Muscle of arm (tissue), 12 donors: ENCODE results near the gene THBD. TPM values are rescaled to one million over a fixed set of nuclear protein-coding genes. Genes with fewer than 3 reads are reported as not detected.

Experiments
- DNase-seq: peaks from one replicate; pipeline ENCODE4 v3.0.0-alpha.2; 2013
- polyA plus RNA-seq, 12 donors: library from polyadenylated mRNA; unstranded; fragments of 120-200 nt; gene quantifications; one replicate each; pipeline ENCODE4 v1.2.1, GENCODE V29; 2013; ENCODE audit not compliant: insufficient read length in 12 of 12

Gene THBD
- polyA plus RNA-seq, 12 donors: 4.2 to 14.1 (median 8.3) TPM; not detected in 1

- DNase-seq: no peak
Measured at GRCh38 chr20:23065266-23066201, 16.1 kb upstream of the THBD start.

GRCh38 chr20:23063581-23063980 is 14.1 kb upstream of the THBD start:
- DNase-seq: no peak

DNA sequence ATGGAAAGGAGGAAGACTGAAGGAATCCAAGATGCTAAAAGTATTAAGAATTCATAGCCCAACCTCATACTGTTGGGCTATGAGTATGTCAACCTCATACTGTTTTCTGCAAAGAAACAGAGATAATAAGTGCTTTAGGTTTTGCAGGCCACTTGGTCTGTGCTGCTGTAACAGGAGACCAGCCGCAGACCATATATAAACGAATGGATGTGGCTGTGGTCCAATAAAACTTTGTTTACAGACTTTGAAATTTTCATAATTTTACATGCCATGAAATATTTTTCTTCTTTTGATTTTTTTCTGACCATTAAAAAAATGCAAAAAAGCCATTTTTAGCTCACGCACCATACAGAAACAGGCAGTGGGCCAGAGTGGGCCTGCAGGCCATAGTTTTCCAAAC is 13.7 kb upstream of the THBD start:
- DNase-seq: no peak

GRCh38 chr20:23062632-23063031 is 13.2 kb upstream of the THBD start:
- no peak for DNase-seq

GRCh38 chr20:23061734-23062561 is 12.5 kb upstream of the THBD start:
- DNase-seq: peak; percentile 77

GRCh38 chr20:23061262-23061661 is 11.8 kb upstream of the THBD start:
- DNase-seq: no peak

DNA sequence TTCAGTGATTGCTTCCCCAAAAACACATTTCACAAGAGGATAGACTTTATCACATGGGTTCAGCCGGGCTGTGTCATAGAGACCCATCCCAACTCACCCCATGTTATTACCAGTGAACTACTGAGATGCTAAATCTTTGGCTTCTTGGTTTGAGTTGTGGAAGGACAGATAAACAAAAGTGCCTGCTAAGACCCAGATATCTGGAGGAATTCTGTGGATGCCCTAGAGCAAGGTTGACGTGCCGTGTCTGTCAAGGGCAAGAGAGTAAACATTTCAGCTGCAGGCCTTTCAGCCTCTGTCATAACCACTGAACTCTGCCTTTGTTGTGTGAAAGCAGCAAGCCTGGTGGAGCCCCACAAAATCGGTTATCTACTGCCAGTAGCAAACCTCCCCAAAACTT is 11.2 kb upstream of the THBD start:
- DNase-seq: no peak

DNA sequence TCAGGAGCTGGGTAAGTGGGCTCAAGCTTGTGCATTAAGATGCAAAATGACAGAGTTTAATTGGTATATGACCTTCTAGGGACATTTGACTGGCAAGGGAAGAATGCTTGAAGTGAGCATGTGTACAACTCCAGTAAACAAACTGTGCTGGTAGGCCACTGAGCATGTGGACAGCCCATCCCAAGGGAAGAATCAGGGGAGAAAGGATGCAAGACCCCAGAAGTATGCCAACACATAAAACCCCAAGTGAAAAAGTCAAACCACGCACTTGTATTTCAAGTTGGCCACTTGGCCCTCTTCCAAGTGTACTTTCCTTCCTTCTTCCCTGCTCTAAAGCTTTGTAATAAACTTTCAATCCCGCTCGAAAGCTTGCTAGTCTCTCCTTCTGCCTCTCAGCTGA is 10.4 kb upstream of the THBD start:
- no peak for DNase-seq

- no peak for DNase-seq
Measured at GRCh38 chr20:23059001-23059400, 9.5 kb upstream of the THBD start.

GRCh38 chr20:23058240-23058639 is 8.8 kb upstream of the THBD start:
- no peak for DNase-seq

GRCh38 chr20:23052904-23053303 is 3.4 kb upstream of the THBD start:
- DNase-seq: no peak

GRCh38 chr20:23050847-23051627 is 1.6 kb upstream of the THBD start:
- peak; percentile 82 for DNase-seq

DNA sequence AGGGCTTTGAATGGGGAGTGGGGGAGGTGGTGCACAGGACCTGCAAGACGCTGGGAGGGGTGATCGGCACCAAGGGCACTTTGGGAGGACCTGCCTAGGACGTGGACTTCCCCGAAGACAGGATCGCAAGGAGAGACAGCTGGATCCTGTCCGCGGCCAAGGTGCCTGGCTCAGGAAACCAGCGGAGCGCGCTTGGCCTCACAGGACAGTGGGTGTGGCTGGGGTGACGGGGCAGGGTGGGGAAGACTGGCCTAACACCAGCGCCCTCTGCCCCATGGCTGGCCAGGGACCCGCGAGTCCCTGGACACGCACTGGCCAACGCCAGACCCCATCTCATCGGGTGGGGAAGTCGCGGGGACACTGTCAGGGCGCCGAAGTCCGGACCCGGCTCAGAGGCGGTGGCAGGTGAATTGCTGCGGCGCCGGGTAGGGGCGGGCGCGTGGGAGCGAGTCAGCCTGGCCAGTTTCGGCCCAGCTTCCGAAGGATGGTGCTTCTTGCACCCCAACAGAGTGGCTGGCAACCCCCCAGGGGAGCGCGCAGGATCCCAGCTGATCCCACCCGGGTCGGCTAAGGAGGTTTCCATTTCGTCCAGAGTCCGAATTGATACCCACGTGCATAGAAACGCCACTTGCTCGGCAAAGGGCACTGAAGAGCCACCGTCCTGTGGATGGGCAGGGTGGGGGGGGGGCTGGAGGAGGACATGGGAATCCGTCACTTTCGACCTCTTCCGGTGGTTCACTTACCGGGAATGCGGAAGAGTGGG is 785 bp upstream of the THBD start:
- no peak for DNase-seq

- no peak for DNase-seq
Measured at GRCh38 chr20:23048283-23049200, 930 bp downstream of the THBD start.

- DNase-seq: no peak
Measured at GRCh38 chr20:23047738-23048214, 1.7 kb downstream of the THBD start.

DNA sequence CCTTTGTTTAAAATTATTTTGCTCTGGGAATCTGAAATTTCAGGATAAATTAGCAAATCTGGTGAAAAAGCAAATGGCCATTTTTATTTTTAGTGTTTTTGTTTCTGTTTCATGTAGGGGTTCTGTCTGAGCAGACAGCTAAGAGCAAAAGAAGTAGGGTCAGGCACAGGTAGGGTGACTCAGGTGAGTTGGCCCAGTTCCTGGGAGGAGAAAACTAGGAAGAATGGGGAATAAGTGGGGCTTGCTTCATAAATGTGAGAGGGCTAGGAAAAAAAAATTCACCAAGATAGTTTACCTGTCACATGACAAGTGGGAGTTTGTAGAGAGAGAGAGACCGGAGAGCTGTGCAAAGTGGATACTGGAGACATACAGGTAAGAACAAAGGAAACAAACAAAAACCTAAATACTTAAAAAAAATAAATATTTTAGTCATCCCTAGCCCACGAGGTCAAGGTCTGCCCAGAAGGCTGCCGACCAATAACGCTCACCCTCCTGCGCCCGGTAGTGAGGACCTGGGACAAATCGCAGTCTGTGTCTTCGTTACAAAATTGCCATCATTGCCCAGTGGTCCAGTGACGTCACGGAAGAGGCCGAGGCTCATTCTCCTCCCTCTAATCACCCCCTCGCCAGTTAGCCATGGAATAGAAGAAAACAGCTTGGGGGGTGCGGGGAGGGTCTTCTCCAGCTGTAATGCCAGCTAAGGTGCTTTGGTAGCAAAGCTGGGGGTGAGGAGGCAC is 2.3 kb downstream of the THBD start:
- DNase-seq: no peak

- DNase-seq: no peak
Measured at GRCh38 chr20:23046431-23046830, 3.0 kb downstream of the THBD start.

DNA sequence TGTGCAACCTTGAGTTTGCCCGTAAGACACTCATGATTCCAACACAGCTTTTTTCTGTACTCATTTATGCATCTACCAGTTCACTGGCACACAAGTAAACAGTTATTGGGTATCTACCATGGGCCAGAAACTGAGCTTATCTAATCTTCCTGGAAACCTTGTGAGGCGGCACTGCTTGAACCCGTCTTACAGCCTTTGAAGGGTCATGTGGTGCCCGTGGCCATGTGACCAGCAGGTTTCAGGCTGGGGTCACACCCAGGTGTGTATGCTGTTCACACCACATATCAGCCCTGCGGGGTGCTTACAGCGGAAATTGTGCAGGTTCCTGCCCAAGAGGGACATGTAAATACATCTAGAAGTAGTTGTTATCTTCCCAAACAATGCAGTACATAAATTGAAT is 6.1 kb downstream of the THBD start:
- no peak for DNase-seq

DNA sequence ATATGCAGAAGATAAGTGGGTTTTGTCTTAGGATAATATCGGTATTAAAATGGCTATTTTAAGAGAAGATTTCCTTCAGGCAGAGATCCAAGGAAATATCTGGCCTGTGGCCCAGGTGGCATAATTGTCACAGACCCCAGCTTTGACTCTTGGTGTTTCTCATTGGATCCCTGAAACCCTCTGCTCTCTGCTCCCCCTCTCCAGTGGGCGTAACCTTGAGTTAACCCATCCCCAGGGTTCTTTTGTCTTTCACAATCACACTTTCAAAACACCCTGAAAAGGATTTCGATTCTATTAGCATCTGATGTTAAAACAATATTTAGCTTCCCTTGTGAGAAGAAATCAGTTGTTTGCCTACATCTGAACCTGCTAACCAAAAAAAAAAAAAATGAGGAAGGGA is 7.2 kb downstream of the THBD start:
- DNase-seq: no peak
